ES-I3 (cell line): ENCODE measurements around the gene BDKRB1.

Experiments
- H3K36me3 ChIP-seq: 2 replicates; pipeline ENCODE4 v1.6.1; 2013; ENCODE audit warnings: mild to moderate bottlenecking, low read length, control low read depth, moderate library complexity; ENCODE audit not compliant: insufficient read depth
- H3K4me1 ChIP-seq: 2 replicates; pipeline ENCODE4 v1.6.1; 2013; ENCODE audit warnings: mild to moderate bottlenecking, control low read depth, low read length; ENCODE audit not compliant: insufficient read depth
- H3K9ac ChIP-seq: 2 replicates; pipeline ENCODE4 v1.6.1; 2013; ENCODE audit warnings: low read depth, mild to moderate bottlenecking, low read length, moderate library complexity
- H3K9me3 ChIP-seq: 2 replicates; pipeline ENCODE4 v1.6.1; 2013; ENCODE audit warnings: mild to moderate bottlenecking, low read length, moderate library complexity; ENCODE audit not compliant: control insufficient read depth, insufficient read depth

The BDKRB1 gene

GRCh38 chr14:96257900-96258299 lies 1.9 kb downstream of the BDKRB1 start:
- H3K4me1 ChIP-seq: peaks cover 8% of the 10 kb centered on the region; the same call in 1 of the 2 replicates
- no peaks in the 10 kb centered on the region for H3K36me3 ChIP-seq
- no peak overlapping the region for H3K9ac ChIP-seq
- no peaks in the 10 kb centered on the region; the same call in 1 of the 2 replicates for H3K9me3 ChIP-seq

- no peak overlapping the region for H3K9ac ChIP-seq
- no peaks in the 10 kb centered on the region for H3K36me3 ChIP-seq
- no peaks in the 10 kb centered on the region; the same call in 1 of the 2 replicates for H3K9me3 ChIP-seq
- H3K4me1 ChIP-seq: no peaks in the 10 kb centered on the region
Measured at GRCh38 chr14:96260341-96260821, 4.4 kb downstream of the BDKRB1 start.

- no peaks in the 10 kb centered on the region for H3K4me1 ChIP-seq
- no peak overlapping the region for H3K9ac ChIP-seq
- no peaks in the 10 kb centered on the region for H3K36me3 ChIP-seq
- H3K9me3 ChIP-seq: no peaks in the 10 kb centered on the region; the same call in 1 of the 2 replicates
Measured at GRCh38 chr14:96261053-96261452, 5.0 kb downstream of the BDKRB1 start.

- no peaks in the 10 kb centered on the region; the same call in 1 of the 2 replicates for H3K9me3 ChIP-seq
- H3K36me3 ChIP-seq: no peaks in the 10 kb centered on the region
- H3K9ac ChIP-seq: no peak overlapping the region
- H3K4me1 ChIP-seq: no peaks in the 10 kb centered on the region
Measured at GRCh38 chr14:96261772-96262655, 6.0 kb downstream of the BDKRB1 start.

- Histone ChIP-seq H3K4me1 (no peaks in the 10 kb centered on the region; the same call in 1 of the 2 replicates), H3K36me3 (no peaks in the 10 kb centered on the region), H3K9me3 (no peaks in the 10 kb centered on the region; the same call in 1 of the 2 replicates), H3K9ac (no peak overlapping the region)
Measured at GRCh38 chr14:96263347-96264199, 7.6 kb downstream of the BDKRB1 start.

GRCh38 chr14:96264200-96264553 lies 8.2 kb downstream of the BDKRB1 start:
- Histone ChIP-seq H3K36me3 (no peaks in the 10 kb centered on the region), H3K9ac (no peak overlapping the region), H3K9me3 (no peaks in the 10 kb centered on the region; the same call in 1 of the 2 replicates), H3K4me1 (no peaks in the 10 kb centered on the region; the same call in 1 of the 2 replicates)

GRCh38 chr14:96264853-96265252 lies 8.8 kb downstream of the BDKRB1 start:
- no peaks in the 10 kb centered on the region; the same call in 1 of the 2 replicates for H3K4me1 ChIP-seq
- H3K9ac ChIP-seq: no peak overlapping the region
- H3K36me3 ChIP-seq: no peaks in the 10 kb centered on the region
- H3K9me3 ChIP-seq: no peaks in the 10 kb centered on the region; the same call in 1 of the 2 replicates

GRCh38 chr14:96265383-96266095 lies 9.5 kb downstream of the BDKRB1 start:
- Histone ChIP-seq H3K4me1 (no peaks in the 10 kb centered on the region; the same call in 1 of the 2 replicates), H3K9me3 (no peaks in the 10 kb centered on the region), H3K36me3 (no peaks in the 10 kb centered on the region), H3K9ac (no peak overlapping the region)

- Histone ChIP-seq H3K36me3 (no peaks in the 10 kb centered on the region), H3K9me3 (peaks cover 3% of the 10 kb centered on the region; the same call in 1 of the 2 replicates), H3K9ac (no peak overlapping the region)
Measured at GRCh38 chr14:96267336-96267735, 11.3 kb downstream of the BDKRB1 start.

GRCh38 chr14:96267916-96268315 lies 11.9 kb downstream of the BDKRB1 start:
- Histone ChIP-seq H3K36me3 (no peaks in the 10 kb centered on the region), H3K9ac (no peak overlapping the region), H3K9me3 (peaks cover 8% of the 10 kb centered on the region; the same call in 1 of the 2 replicates), H3K4me1 (no peaks in the 10 kb centered on the region; the same call in 1 of the 2 replicates)

More at GRCh38 chr14:96267336-96267735, 11.3 kb downstream of the BDKRB1 start:
- no peaks in the 10 kb centered on the region; the same call in 1 of the 2 replicates for H3K4me1 ChIP-seq

GRCh38 chr14:96268431-96269358 lies 12.7 kb downstream of the BDKRB1 start:
- no peak overlapping the region for H3K9ac ChIP-seq
- H3K4me1 ChIP-seq: no peaks in the 10 kb centered on the region; the same call in 1 of the 2 replicates
- H3K9me3 ChIP-seq: peaks cover 8% of the 10 kb centered on the region; the same call in 1 of the 2 replicates
- H3K36me3 ChIP-seq: no peaks in the 10 kb centered on the region

- Histone ChIP-seq H3K4me1 (no peaks in the 10 kb centered on the region; the same call in 1 of the 2 replicates), H3K9me3 (peaks cover 8% of the 10 kb centered on the region; the same call in 1 of the 2 replicates), H3K9ac (no peak overlapping the region), H3K36me3 (no peaks in the 10 kb centered on the region)
Measured at GRCh38 chr14:96269359-96269710, 13.3 kb downstream of the BDKRB1 start.
